GM12874 (cell line): ENCODE measurements around the gene NABP1.
A peak's percentile ranks its signal among the peaks of the same experiment; 100 is the strongest.

Experiments used
- TF ChIP-seq, protein P1 (sequence below): IDR thresholded peaks from 2 replicates; pipeline ENCODE4 v1.5.1; 2011; ENCODE audit warnings: low read depth, mild to moderate bottlenecking, control low read depth, low read length, moderate library complexity; ENCODE audit not compliant: insufficient read depth

NABP1 gene

DNA sequence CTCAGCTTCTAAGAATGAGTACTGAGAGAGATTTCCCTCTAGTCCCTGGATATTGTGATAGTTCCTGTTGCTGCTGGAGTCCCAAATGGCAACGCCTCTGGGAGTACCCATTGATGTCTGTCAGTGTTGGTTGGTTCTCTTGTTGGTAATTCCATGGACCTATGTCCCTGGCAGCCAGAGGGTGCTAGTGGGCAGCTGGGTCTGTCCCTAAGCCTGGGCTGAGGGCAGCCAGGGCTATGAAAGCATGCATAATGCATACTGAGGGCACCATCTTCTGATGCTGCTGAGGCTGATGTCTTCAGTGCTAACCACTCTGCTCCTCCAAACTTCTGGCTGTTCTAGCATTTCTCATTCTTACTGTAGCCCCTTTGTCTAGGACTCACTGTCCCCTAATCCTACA is 35.9 kb downstream of the NABP1 start:
- TF ChIP-seq, protein P1, sequence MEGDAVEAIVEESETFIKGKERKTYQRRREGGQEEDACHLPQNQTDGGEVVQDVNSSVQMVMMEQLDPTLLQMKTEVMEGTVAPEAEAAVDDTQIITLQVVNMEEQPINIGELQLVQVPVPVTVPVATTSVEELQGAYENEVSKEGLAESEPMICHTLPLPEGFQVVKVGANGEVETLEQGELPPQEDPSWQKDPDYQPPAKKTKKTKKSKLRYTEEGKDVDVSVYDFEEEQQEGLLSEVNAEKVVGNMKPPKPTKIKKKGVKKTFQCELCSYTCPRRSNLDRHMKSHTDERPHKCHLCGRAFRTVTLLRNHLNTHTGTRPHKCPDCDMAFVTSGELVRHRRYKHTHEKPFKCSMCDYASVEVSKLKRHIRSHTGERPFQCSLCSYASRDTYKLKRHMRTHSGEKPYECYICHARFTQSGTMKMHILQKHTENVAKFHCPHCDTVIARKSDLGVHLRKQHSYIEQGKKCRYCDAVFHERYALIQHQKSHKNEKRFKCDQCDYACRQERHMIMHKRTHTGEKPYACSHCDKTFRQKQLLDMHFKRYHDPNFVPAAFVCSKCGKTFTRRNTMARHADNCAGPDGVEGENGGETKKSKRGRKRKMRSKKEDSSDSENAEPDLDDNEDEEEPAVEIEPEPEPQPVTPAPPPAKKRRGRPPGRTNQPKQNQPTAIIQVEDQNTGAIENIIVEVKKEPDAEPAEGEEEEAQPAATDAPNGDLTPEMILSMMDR = 0 out of 2 replicates have a peak, but pooled peaks have one; percentile 22

DNA sequence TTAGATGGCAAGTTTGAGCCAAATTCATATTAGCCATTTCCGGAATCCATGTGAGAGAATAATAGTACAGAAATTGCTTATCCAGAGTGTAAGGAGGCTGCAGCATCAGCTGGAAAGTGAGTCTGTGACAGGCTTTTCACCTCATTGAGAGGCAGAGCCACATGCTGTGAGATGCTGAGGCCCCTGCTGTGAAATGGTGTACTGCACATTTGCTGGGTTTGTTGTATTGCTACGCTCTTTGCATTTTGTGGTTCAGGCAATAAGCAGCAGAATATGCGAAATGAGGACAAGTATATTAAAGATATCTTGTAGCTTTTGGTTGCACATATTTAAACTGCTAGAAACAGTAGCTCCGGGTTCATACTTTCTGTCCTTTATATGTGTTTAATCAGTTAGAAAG is 37.0 kb downstream of the NABP1 start:
- TF ChIP-seq, protein P1 = no peak

DNA sequence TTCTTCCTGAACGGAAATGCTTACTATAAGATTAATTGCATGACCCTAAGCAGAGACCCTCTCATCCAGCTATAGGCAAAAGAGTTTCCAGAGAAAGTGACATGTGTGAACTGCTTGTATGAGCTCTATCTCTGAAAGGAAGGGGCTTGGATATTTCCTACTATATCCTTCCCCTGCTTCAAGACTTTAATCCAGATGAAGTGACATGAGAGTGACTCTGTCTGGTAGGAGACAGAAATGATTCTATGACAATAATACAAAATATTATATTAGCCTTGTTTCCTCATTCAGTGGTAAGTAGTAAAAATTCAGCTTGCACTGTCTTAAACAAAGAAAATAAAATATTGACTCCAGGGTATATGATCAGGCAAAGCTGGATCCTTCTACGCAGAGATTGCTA is 37.5 kb downstream of the NABP1 start:
- TF ChIP-seq, protein P1 = no peak

DNA sequence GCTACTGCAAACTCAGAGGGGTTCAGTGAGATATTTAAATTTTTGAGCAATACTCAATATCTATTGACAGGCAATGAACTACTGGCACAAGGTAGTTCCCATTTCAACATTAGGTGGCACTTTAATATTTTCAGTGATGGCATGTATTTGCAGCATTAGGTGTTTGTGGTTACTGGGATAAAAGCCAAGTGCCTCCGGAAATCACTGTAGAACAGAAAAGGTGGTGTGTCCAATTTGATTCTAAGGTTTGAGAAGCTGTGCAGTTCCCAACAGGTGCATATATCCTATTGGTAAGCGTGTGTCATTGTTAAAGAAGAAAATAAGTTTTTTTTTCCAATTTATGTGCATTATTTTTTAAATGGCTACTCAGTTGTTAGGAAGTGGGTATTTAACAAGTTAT is 41.3 kb downstream of the NABP1 start:
- TF ChIP-seq, protein P1 = no peak

GRCh38 chr2:191719938-191720337 is 42.0 kb downstream of the NABP1 start:
- TF ChIP-seq, protein P1 = no peak

DNA sequence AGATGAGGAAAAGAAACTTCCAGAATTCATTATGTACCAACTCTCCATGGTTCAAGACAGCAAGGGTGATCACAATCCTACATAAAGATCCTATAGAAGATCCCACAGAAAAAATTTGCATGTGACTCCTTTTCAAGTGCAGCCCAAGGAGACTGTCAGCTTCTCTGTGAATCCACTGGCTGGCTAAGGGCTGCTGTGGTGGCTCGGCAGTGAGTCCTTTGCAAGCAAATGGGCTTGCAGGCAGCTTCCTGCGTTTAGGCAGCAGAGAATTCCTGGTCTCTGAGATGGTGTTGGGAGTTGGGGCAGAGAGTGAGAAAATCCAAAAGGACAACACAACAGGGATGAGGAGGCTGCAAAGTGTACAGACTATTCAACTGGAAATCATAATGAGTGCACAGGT is 43.4 kb downstream of the NABP1 start:
- TF ChIP-seq, protein P1 = no peak

DNA sequence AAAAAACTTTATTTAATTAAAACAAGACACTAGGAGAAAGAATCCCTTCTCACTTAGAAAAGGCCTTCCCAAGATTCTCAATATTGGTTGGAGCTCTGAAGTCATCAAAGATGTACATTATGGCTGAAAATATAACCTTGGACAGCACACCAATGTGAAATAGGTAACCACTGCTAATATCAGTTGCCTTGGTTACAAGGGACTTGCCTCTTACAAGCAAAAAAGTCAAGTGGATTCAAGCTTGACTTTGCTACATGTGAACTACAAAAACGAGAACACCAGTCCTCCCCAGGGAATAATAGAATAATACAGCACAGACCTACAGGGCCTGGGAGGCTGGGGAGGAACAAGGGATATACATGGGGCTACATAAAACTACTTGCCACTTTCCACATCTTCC is 46.1 kb downstream of the NABP1 start:
- TF ChIP-seq, protein P1 = no peak
